Endothelial cell of umbilical vein (primary cell): ENCODE results near the gene CCND1. TPM values are rescaled to one million over a fixed set of nuclear protein-coding genes. Genes with fewer than 3 reads are reported as not detected.

Experiments
- BruUV-seq: library from RNA; stranded (reverse); fragments of 400-500 nt; replicated peaks from 2 replicates; lab custom pipeline; 2021; lab: Mats Ljungman, UMichigan
- CTCF ChIA-PET: fragments of 300-600, 350-600 bp; sonication (Branson Sonifier 250); formaldehyde crosslinking; loops from one replicate; lab custom pipeline; 2021; ENCODE audit warnings: antibody characterized with exemption, inconsistent platforms; lab: Charles Lee
- POLR2A ChIA-PET: fragments of 300-600, 350-600 bp; sonication (Branson Sonifier 250); formaldehyde crosslinking; loops from one replicate; lab custom pipeline; 2021; ENCODE audit warnings: antibody characterized with exemption, inconsistent platforms; lab: Charles Lee
- DNase-seq: peaks from one replicate; pipeline ENCODE4 v3.0.0-alpha.2; 2011; ENCODE audit warnings: low read depth, low spot score
- FAIRE-seq: peaks from 2 replicates; lab custom pipeline; 2011; peaks lifted over from hg19 to GRCh38; lab: Jason Lieb, UNC
- H2AFZ ChIP-seq: 2 replicates; pipeline ENCODE4 v1.6.0; 2012; ENCODE audit warnings: low read depth, low read length, control low read depth, inconsistent platforms
- H3K27ac ChIP-seq: 2 replicates; pipeline ENCODE4 v1.5.1; 2011; ENCODE audit warnings: low read depth, mild to moderate bottlenecking, control low read depth, low read length, moderate library complexity; ENCODE audit not compliant: insufficient read depth
- H3K27me3 ChIP-seq, 2 experiments: 2 replicates each; pipeline versions ENCODE4 v1.6.0 to v1.6.1; 2011; ENCODE audit warnings: low read length in 2 of 2, mixed read lengths in 1 of 2; ENCODE audit not compliant: control insufficient read depth in 2 of 2, insufficient read depth in 2 of 2
- H3K36me3 ChIP-seq, 2 experiments: 2 replicates in 1 of 2; 3 replicates in 1 of 2; pipeline ENCODE4 v1.5.1; 2011; ENCODE audit warnings: low read length in 2 of 2, mild to moderate bottlenecking in 1 of 2, moderate library complexity in 1 of 2; ENCODE audit not compliant: control insufficient read depth in 2 of 2, insufficient read depth in 2 of 2; ENCODE audit errors: extremely low read depth in 1 of 2
- H3K4me1 ChIP-seq: 3 replicates; pipeline ENCODE4 v1.5.1; 2011; ENCODE audit warnings: mild to moderate bottlenecking, low read length; ENCODE audit not compliant: control insufficient read depth, insufficient read depth; ENCODE audit errors: extremely low read depth
- H3K4me2 ChIP-seq: 2 replicates; pipeline ENCODE4 v1.6.1; 2011; ENCODE audit warnings: low read length, control low read depth, mixed read lengths; ENCODE audit not compliant: insufficient read depth
- H3K4me3 ChIP-seq, 3 experiments: fragments of 200-600 bp in 1 of 3; sonication (generic), shearing (Covaris generic) in 1 of 3; replicated peaks in 1 of 3; 2 replicates each; pipeline ENCODE4 v1.5.1; 2011 to 2016; ENCODE audit warnings: control low read depth in 3 of 3, low read length in 3 of 3, mild to moderate bottlenecking in 2 of 3, inconsistent platforms in 1 of 3, low read depth in 1 of 3, moderate library complexity in 1 of 3; ENCODE audit not compliant: insufficient read depth in 1 of 3
- H3K79me2 ChIP-seq: 2 replicates; pipeline ENCODE4 v1.6.0; 2012; ENCODE audit warnings: low read length, inconsistent platforms; ENCODE audit not compliant: control insufficient read depth, insufficient read depth
- H3K9ac ChIP-seq: replicated peaks from 2 replicates; pipeline ENCODE3; 2011; ENCODE audit warnings: low read length, control low read depth; ENCODE audit not compliant: insufficient read depth; ENCODE audit errors: extremely low read depth
- H3K9me1 ChIP-seq: replicated peaks from 3 replicates; pipeline ENCODE4 v1.6.0; 2011; ENCODE audit warnings: mild to moderate bottlenecking, low read length; ENCODE audit not compliant: control insufficient read depth, insufficient read depth; ENCODE audit errors: extremely low read depth
- H3K9me3 ChIP-seq: replicated peaks from 2 replicates; pipeline ENCODE4 v1.5.1; 2012; ENCODE audit warnings: low read length, inconsistent platforms; ENCODE audit not compliant: control insufficient read depth, insufficient read depth
- H4K20me1 ChIP-seq: replicated peaks from 2 replicates; pipeline ENCODE3; 2011; ENCODE audit warnings: mild to moderate bottlenecking, low read length; ENCODE audit not compliant: control insufficient read depth, insufficient read depth; ENCODE audit errors: extremely low read depth
- EZH2 ChIP-seq: IDR thresholded peaks from 2 replicates; pipeline ENCODE4 v1.6.1; 2012; ENCODE audit warnings: borderline replicate concordance, low read depth, mild to moderate bottlenecking, moderate library complexity, low read length, inconsistent platforms; ENCODE audit not compliant: severe bottlenecking
- FOS ChIP-seq: IDR thresholded peaks from 2 replicates; pipeline ENCODE4 v1.6.1; 2011; ENCODE audit warnings: mild to moderate bottlenecking, low read length, moderate library complexity, borderline replicate concordance; ENCODE audit not compliant: insufficient read depth
- GATA2 ChIP-seq: IDR thresholded peaks from 2 replicates; pipeline ENCODE4 v1.7.0; 2011; ENCODE audit warnings: low read depth, mild to moderate bottlenecking, moderate library complexity, mixed read lengths, low read length; ENCODE audit not compliant: insufficient read length, insufficient read depth
- JUN ChIP-seq: IDR thresholded peaks from 2 replicates; pipeline ENCODE4 v1.6.1; 2011; ENCODE audit warnings: borderline replicate concordance, low read depth; ENCODE audit not compliant: insufficient read length, insufficient read depth
- MYC ChIP-seq: IDR thresholded peaks from one replicate; pipeline ENCODE4 v1.6.1; 2011; ENCODE audit warnings: mild to moderate bottlenecking, low read depth, low read length
- POLR2A ChIP-seq: IDR thresholded peaks from 2 replicates; pipeline ENCODE4 v1.6.1; 2012; ENCODE audit warnings: low read depth, mild to moderate bottlenecking, control low read depth, low read length
- POLR2AphosphoS5 ChIP-seq: IDR thresholded peaks from 2 replicates; pipeline ENCODE4 v1.6.1; 2012; ENCODE audit warnings: low read depth, mild to moderate bottlenecking, control low read depth, low read length, moderate library complexity; ENCODE audit not compliant: insufficient read depth
- dilution Hi-C: fragments of 300-500 bp; cut with MboI; formaldehyde crosslinking; loops from one replicate; pipeline ENCODE4 v1.15.0; 2019; ENCODE audit warnings: low sequenced_read_pairs; ENCODE audit not compliant: extremely low pct_ligation_motif_present
- intact Hi-C: fragments of 100-400 bp; cut with micrococcal nuclease; formaldehyde crosslinking; loops from one replicate; pipeline ENCODE4 v1.10.0; 2022
- polyA plus RNA-seq, 4 experiments: library from polyadenylated mRNA; depleted of rRNA in 3 of 4; stranded (reverse) in 3 of 4; unstranded in 1 of 4; fragments of >200 nt; gene quantifications; 2 replicates each; pipeline versions ENCODE4 v1.2.1 to v1.2.3, GENCODE V29; 2011 to 2012; ENCODE audit warnings: missing spikeins in 1 of 4
- total RNA-seq: library from RNA; stranded (reverse); gene quantifications from 2 replicates; pipeline ENCODE4 v1.2.3, GENCODE V29; 2021
- TF ChIP-seq, protein P1 (sequence below): IDR thresholded peaks from 2 replicates; pipeline ENCODE4 v1.6.1; 2011; ENCODE audit not compliant: insufficient read depth, insufficient read length
- TF ChIP-seq, protein P2 (sequence below), 2 donors: IDR thresholded peaks; 1 replicate in 1 of 2; 2 replicates in 1 of 2; pipeline ENCODE4 v1.5.1; 2011; ENCODE audit warnings: low read length in 2 of 2, mild to moderate bottlenecking in 2 of 2, moderate library complexity in 2 of 2, control low read depth in 1 of 2, inconsistent platforms in 1 of 2, low read depth in 1 of 2; ENCODE audit not compliant: insufficient read depth in 1 of 2; ENCODE audit errors: extremely low read depth in 1 of 2

Gene CCND1
- total and polyA plus RNA-seq, 2 donors (not counting 3 experiments of a cell fraction or from before 2014, with no cell fraction given) = 98.7 to 370 TPM

DNA sequence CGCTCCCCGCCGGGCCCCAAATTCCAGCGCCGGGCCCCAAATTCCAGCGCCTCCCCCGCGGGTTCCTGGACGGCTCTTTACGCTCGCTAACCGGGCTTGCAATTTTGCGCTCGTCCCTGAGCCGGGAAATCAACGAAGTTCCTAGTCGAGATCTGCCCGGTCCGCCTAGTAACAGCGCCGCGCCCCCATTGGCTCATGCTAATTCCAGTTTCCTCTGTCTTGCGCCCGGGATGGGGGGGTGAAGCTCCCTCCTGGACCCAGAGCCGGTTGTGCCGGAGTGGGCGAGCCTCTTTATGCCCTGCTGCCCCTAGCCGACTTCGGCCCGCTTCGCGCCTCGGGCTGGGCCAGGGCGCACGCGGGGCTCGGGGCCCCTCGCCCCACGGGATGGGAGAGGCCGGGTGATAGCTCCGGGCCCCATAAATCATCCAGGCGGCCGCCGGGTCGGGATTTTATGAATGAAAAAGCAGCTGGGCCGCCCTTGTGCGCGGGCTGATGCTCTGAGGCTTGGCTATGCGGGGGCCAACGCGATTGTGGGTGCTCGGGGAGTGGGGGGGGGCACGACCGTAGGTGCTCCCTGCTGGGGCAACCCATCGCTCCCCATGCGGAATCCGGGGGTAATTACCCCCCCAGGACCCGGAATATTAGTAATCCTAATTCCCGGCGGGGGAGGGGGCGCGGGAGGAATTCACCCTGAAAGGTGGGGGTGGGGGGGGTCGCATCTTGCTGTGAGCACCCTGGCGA, 1.8 kb upstream of the CCND1 start:
- peak overlapping the region; percentile 42 to 63 (median 43) for H3K4me3 ChIP-seq
- dilution Hi-C loops (no loop called here), intact Hi-C loops (loop anchor here (1.0 to 2.0 kb wide), 3 partner anchors 190 to 274 kb away; no protein-coding TSS in a partner anchor)
- CTCF ChIA-PET = interaction anchor here (0.7 to 2.8 kb wide), 14 partner anchors 31 to 538 kb away, joined by 3 to 21 read pairs (median 4); partner anchors contain the start of genes LTO1 and MYEOV
- H3K4me2 ChIP-seq = peak overlapping the region; percentile 91
- POLR2A ChIA-PET = interaction anchor here (0.6 to 1.5 kb wide), 6 partner anchors 10 to 533 kb away, joined by 3 to 6 read pairs (median 5); no protein-coding TSS in a partner anchor
- H2AFZ ChIP-seq = no peak overlapping the region
- BruUV-seq = no TSS peak
- H3K9me1 ChIP-seq = no peaks in the 10 kb centered on the region
- TF ChIP-seq POLR2A = peak; percentile 85
- no peak for TF ChIP-seq GATA2
- TF ChIP-seq, protein P1, sequence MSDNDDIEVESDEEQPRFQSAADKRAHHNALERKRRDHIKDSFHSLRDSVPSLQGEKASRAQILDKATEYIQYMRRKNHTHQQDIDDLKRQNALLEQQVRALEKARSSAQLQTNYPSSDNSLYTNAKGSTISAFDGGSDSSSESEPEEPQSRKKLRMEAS = no peak
- TF ChIP-seq EZH2 = no peak
- no peak for TF ChIP-seq JUN
- no peak for TF ChIP-seq FOS
- no peak for TF ChIP-seq MYC
- TF ChIP-seq POLR2AphosphoS5 = peak; percentile 90
- TF ChIP-seq, protein P2, sequence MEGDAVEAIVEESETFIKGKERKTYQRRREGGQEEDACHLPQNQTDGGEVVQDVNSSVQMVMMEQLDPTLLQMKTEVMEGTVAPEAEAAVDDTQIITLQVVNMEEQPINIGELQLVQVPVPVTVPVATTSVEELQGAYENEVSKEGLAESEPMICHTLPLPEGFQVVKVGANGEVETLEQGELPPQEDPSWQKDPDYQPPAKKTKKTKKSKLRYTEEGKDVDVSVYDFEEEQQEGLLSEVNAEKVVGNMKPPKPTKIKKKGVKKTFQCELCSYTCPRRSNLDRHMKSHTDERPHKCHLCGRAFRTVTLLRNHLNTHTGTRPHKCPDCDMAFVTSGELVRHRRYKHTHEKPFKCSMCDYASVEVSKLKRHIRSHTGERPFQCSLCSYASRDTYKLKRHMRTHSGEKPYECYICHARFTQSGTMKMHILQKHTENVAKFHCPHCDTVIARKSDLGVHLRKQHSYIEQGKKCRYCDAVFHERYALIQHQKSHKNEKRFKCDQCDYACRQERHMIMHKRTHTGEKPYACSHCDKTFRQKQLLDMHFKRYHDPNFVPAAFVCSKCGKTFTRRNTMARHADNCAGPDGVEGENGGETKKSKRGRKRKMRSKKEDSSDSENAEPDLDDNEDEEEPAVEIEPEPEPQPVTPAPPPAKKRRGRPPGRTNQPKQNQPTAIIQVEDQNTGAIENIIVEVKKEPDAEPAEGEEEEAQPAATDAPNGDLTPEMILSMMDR (IDR thresholded peaks at IDR 0.05; ENCODE audit: extremely low read depth in 1 of 2, insufficient read depth in 1 of 2, low read depth in 1 of 2, low read length in 2 of 2) = no peak
- FAIRE-seq (peak; percentile 99), DNase-seq (peak; percentile 94)
- H4K20me1 ChIP-seq = no peaks in the 10 kb centered on the region
- peaks cover 3 to 4% of the 10 kb centered on the region in 2 experiments for H3K36me3 ChIP-seq
- peaks cover 34% of the 10 kb centered on the region for H3K4me1 ChIP-seq
- no peaks in the 10 kb centered on the region for H3K27me3 ChIP-seq
- peak overlapping the region; percentile 92 for H3K27ac ChIP-seq
- H3K9me3 ChIP-seq = no peaks in the 10 kb centered on the region
- peaks cover 39% of the 10 kb centered on the region for H3K79me2 ChIP-seq
- H3K9ac ChIP-seq = peak overlapping the region; percentile 93
